C4-2B (cell line): ENCODE measurements around the gene KCNE5.
"Not testable (repeated sequence)": the region's sequence is repeated elsewhere in the genome, so short reads cannot be mapped to it uniquely, and the experiment has no call there.

Experiments
- H3K27ac ChIP-seq: fragments of 450-650 bp; 2 replicates; pipeline ENCODE4 v1.5.1; 2017
- ZFX ChIP-seq: fragments of 450-650 bp; IDR thresholded peaks from 2 replicates; pipeline ENCODE4 v1.6.1; 2017
- TF ChIP-seq, protein P1 (sequence below): fragments of 450-650 bp; conservative IDR thresholded peaks from 2 replicates; pipeline ENCODE4 v1.5.1; 2017; ENCODE audit warnings: mild to moderate bottlenecking

KCNE5 gene

DNA sequence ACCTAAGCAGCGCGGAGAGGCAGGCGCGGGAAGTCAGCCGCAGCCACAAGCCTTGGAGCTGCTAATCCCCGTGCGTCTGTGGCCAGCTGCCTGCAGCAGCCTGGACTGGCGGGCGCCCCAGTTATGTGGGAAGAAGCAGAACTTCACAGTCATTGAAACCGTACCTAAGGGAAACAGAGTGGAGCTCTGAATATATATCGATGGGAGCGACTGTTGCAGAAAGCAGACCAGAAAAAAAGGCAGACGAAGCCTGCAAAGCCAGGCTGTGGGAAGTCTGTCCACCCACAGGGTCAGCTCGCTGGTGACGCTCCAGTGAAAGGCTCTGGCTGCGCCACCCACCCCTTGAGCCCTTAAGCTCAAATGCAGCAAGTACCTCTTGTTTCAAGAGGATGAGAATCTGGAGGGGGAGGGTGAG is 24.7 kb downstream of the KCNE5 start:
- TF ChIP-seq, protein P1, sequence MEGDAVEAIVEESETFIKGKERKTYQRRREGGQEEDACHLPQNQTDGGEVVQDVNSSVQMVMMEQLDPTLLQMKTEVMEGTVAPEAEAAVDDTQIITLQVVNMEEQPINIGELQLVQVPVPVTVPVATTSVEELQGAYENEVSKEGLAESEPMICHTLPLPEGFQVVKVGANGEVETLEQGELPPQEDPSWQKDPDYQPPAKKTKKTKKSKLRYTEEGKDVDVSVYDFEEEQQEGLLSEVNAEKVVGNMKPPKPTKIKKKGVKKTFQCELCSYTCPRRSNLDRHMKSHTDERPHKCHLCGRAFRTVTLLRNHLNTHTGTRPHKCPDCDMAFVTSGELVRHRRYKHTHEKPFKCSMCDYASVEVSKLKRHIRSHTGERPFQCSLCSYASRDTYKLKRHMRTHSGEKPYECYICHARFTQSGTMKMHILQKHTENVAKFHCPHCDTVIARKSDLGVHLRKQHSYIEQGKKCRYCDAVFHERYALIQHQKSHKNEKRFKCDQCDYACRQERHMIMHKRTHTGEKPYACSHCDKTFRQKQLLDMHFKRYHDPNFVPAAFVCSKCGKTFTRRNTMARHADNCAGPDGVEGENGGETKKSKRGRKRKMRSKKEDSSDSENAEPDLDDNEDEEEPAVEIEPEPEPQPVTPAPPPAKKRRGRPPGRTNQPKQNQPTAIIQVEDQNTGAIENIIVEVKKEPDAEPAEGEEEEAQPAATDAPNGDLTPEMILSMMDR = no peak
- TF ChIP-seq ZFX = no peak
- no peak overlapping the region for H3K27ac ChIP-seq

DNA sequence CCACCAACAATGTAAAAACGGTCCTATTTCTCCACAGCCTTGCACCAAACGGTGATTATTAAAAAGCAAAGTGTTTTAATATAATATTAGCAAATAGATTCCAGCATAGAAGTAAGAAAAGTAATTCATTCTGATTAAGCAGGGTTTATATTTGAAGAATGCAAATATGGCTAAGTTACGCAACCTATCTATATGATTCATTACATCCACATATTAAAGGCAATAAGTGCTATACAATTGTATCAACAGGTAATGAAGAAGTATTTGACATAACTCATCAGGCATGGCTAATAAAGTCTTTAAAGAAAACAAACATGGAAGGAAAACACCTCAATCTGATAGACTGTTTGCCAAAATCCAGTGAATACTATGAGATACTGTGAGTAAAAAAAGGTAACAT is 29.0 kb downstream of the KCNE5 start:
- TF ChIP-seq ZFX = no peak
- TF ChIP-seq, protein P1 = no peak
- H3K27ac ChIP-seq = no peak overlapping the region

DNA sequence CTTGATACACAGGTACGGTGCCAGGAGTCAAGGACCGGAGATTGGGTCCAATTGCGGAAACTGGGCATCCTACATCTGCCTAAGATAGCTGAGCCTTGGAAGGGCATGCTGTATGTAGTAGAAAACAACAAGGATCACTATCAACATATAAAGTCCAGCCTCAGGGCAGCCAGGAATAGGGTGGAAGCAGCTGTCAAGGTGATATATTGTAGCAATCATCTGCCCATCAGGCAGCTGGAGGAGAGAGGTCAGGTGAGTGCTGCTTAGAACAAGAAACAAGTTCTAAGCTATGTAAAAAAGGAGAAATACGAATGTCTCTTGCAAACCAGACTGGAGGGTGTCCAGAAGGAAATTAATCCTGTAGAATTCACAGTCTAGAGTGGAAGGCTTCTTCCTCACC is 34.8 kb downstream of the KCNE5 start:
- H3K27ac ChIP-seq = no peak overlapping the region
- TF ChIP-seq, protein P1 = no peak
- TF ChIP-seq ZFX = no peak

DNA sequence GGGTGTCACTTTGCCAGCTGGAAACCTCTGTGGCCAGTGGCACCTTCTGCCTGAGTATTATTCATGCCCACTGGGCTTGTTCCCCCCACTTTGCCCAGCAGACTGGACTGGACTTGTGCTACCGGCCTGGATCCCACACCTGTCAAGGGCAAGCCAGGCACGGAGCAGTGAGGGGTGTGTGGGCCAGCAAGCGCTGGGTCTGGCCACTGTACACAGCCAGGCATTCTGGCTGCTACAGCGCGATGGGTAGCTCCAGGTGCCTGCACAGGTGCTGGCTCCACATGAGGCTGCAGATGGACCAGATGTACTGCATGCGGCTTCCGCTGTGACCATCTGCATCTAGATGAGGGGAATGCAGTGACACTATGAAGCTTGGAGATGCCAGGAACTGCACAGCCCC is 39.5 kb downstream of the KCNE5 start:
- H3K27ac ChIP-seq = no peak overlapping the region
- no peak for TF ChIP-seq ZFX
- TF ChIP-seq, protein P1 = no peak

DNA sequence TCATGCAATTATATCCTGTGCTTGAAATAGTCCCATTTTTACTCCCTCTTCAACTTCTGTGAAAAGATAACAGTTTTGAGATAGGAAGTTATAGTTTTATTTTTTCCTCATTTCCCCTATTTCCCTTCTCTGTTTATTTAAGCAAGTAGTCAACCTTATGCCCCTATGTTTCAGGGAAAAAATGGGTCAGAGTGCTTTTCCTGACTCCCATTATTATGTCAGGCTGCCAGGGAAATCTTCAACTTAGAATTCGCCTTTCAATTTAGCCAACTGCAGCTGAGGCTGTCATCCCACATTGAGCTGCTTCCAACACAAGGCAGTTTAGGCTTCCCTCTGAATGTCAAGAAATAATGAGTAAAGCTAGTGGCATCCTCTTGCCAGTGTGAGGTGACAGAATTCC is 46.1 kb downstream of the KCNE5 start:
- TF ChIP-seq, protein P1 = no peak
- TF ChIP-seq ZFX = no peak
- H3K27ac ChIP-seq = no peak overlapping the region

DNA sequence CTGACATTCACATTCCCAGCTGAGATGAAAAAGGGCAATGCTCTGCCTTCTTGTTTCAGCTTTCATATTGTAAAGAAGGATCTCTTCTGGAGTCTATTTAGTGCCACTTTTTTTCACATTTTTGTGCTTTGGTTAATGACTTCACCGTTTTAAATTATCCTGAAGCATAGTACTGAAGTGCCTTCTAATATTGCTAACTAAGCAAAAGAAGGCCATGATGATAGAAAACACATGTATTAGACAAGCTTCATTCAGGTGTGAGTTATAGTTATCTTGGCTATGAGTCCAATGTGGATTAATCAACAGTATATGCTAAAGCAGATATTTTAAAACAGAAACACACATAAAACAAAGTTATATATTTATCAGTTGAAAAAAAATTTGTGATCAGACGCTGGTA is 47.9 kb downstream of the KCNE5 start:
- TF ChIP-seq, protein P1 = no peak
- TF ChIP-seq ZFX = no peak
- H3K27ac ChIP-seq = no peak overlapping the region

DNA sequence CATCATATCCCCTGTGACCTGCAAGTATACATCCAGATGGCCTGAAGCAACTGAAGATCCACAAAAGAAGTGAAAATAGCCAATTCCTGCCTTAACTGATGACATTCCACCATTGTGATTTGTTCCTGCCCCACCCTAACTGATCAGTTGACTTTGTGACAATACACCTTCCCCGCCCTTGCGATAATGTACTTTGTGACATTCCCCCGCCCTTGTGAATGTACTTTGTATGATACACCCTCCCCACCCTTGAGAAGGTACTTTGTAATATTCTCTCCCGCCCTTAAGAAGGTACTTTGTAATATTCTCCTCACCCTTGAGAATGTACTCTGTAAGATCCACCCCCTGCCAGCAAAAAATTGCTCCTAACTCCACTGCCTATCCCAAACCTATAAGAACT is 48.9 kb downstream of the KCNE5 start:
- not testable (repeated sequence) for H3K27ac ChIP-seq
